HepG2 (cell line): ENCODE results near the gene IL1RL2. TPM values are rescaled to one million over a fixed set of nuclear protein-coding genes. Genes with fewer than 3 reads are reported as not detected.

Experiments used
- ATF1 ChIP-seq: IDR thresholded peaks from 2 replicates; pipeline ENCODE4 v1.6.1; 2016; ENCODE audit warnings: mild to moderate bottlenecking, control low read depth
- EP300 ChIP-seq, 3 experiments: sonication (generic) in 1 of 3; formaldehyde crosslinking in 1 of 3; IDR thresholded peaks; 2 replicates each; pipeline versions ENCODE4 v1.5.1 to v1.6.1; 2011 to 2020; ENCODE audit warnings: low read depth in 2 of 3, low read length in 2 of 3, borderline replicate concordance in 1 of 3, improper control_type of control experiment in 1 of 3, mild to moderate bottlenecking in 1 of 3, missing genetic modification reagents in 1 of 3, moderate library complexity in 1 of 3
- FOXA3 ChIP-seq: IDR thresholded peaks from 2 replicates; pipeline ENCODE4 v1.6.1; 2016; ENCODE audit warnings: missing genetic modification reagents, missing compliant biosample characterization
- JARID2 ChIP-seq: sonication (generic); formaldehyde crosslinking; IDR thresholded peaks from 2 replicates; pipeline ENCODE4 v1.8.1; 2023; ENCODE audit warnings: missing genetic modification reagents, inconsistent platforms; ENCODE audit not compliant: insufficient replicate concordance
- MXD4 ChIP-seq: IDR thresholded peaks from 2 replicates; pipeline ENCODE4 v1.6.1; 2016; ENCODE audit warnings: mild to moderate bottlenecking, missing biosample characterization, missing genetic modification reagents
- NFKB2 ChIP-seq: sonication (generic); formaldehyde crosslinking; IDR thresholded peaks from 2 replicates; pipeline ENCODE4 v1.4.0; 2020; ENCODE audit warnings: missing genetic modification reagents, borderline replicate concordance
- POGZ ChIP-seq: sonication (generic); formaldehyde crosslinking; IDR thresholded peaks from 2 replicates; pipeline ENCODE4 v1.4.0; 2020; ENCODE audit warnings: mild to moderate bottlenecking, missing genetic modification reagents
- RBFOX2 ChIP-seq: fragments of 200-400 bp; formaldehyde crosslinking; IDR thresholded peaks from 2 replicates; pipeline ENCODE4 v1.6.1; 2017; ENCODE audit warnings: low read depth, mild to moderate bottlenecking, low read length
- SOX13 ChIP-seq, 3 experiments: fragments of 450-650 bp in 1 of 3; sonication (generic) in 1 of 3; formaldehyde crosslinking in 1 of 3; IDR thresholded peaks in 2 of 3; conservative IDR thresholded peaks in 1 of 3; 2 replicates each; pipeline versions ENCODE4 v1.5.0 to v1.6.1; 2016 to 2020; ENCODE audit warnings: antibody characterized with exemption in 1 of 3, mild to moderate bottlenecking in 1 of 3, missing compliant biosample characterization in 1 of 3, missing genetic modification reagents in 1 of 3, moderate library complexity in 1 of 3
- TOE1 ChIP-seq: sonication (generic); formaldehyde crosslinking; IDR thresholded peaks from 2 replicates; pipeline ENCODE4 v1.4.0; 2020; ENCODE audit warnings: mild to moderate bottlenecking, missing genetic modification reagents
- ZFX ChIP-seq: sonication (generic); formaldehyde crosslinking; IDR thresholded peaks from 2 replicates; pipeline ENCODE4 v1.4.0; 2020; ENCODE audit warnings: mild to moderate bottlenecking, low read depth, missing genetic modification reagents, moderate library complexity
- ZNF18 ChIP-seq: sonication (generic); formaldehyde crosslinking; IDR thresholded peaks from 2 replicates; pipeline ENCODE4 v1.8.0; 2022; ENCODE audit warnings: mild to moderate bottlenecking, missing genetic modification reagents; ENCODE audit not compliant: insufficient replicate concordance
- ZNF207 ChIP-seq: fragments of 450-650 bp; IDR thresholded peaks from 2 replicates; pipeline ENCODE4 v1.6.1; 2016; ENCODE audit warnings: antibody characterized with exemption, borderline replicate concordance
- ZNF337 ChIP-seq: sonication (generic); formaldehyde crosslinking; IDR thresholded peaks from 2 replicates; pipeline ENCODE4 v1.5.1; 2020; ENCODE audit warnings: missing genetic modification reagents, low read depth, mild to moderate bottlenecking, borderline replicate concordance
- ZNF367 ChIP-seq: sonication (generic); formaldehyde crosslinking; IDR thresholded peaks from 2 replicates; pipeline ENCODE4 v1.4.0; 2020; ENCODE audit warnings: missing genetic modification reagents, borderline replicate concordance
- ZNF430 ChIP-seq: sonication (generic); formaldehyde crosslinking; IDR thresholded peaks from 2 replicates; pipeline ENCODE4 v1.9.0; 2021; ENCODE audit warnings: mild to moderate bottlenecking, missing genetic modification reagents
- ZNF616 ChIP-seq: sonication (generic); formaldehyde crosslinking; IDR thresholded peaks from 2 replicates; pipeline ENCODE4 v1.5.0; 2020; ENCODE audit warnings: low read depth, mild to moderate bottlenecking, missing genetic modification reagents
- ZNF644 ChIP-seq: IDR thresholded peaks from 2 replicates; pipeline ENCODE4 v1.6.1; 2016; ENCODE audit warnings: low read depth
- ZNF709 ChIP-seq: sonication (generic); formaldehyde crosslinking; IDR thresholded peaks from 2 replicates; pipeline ENCODE4 v1.5.0; 2020; ENCODE audit warnings: mild to moderate bottlenecking, missing genetic modification reagents
- ZNF784 ChIP-seq: sonication (generic); formaldehyde crosslinking; IDR thresholded peaks from 2 replicates; pipeline ENCODE4 v1.5.1; 2020; ENCODE audit warnings: missing genetic modification reagents, mild to moderate bottlenecking, borderline replicate concordance
- polyA plus RNA-seq, 8 experiments: library from polyadenylated mRNA; depleted of rRNA in 3 of 8; stranded (reverse) in 7 of 8; unstranded in 1 of 8; fragments of >200 nt; fragmentation: Illumina TruSeq in 4 of 8; extraction: Trizol in 4 of 8; gene quantifications; 2 replicates each; pipeline versions ENCODE4 v1.2.1 to v1.2.3, GENCODE V29; 2011 to 2016; ENCODE audit warnings: low read depth in 4 of 8, missing spikeins in 1 of 8, mixed read lengths in 1 of 8; ENCODE audit not compliant: insufficient read depth in 1 of 8
- total RNA-seq, 5 experiments: library from RNA; depleted of rRNA; stranded (reverse); fragments of >200 nt; fragmentation: Illumina TruSeq; extraction: Trizol; gene quantifications; 2 replicates each; pipeline ENCODE4 v1.2.3, GENCODE V29; 2016; ENCODE audit warnings: low read depth in 1 of 5
- TF ChIP-seq, protein P1 (sequence below): sonication (generic); formaldehyde crosslinking; IDR thresholded peaks from 2 replicates; pipeline ENCODE4 v1.8.0; 2022; ENCODE audit warnings: low read depth, missing genetic modification reagents
- TF ChIP-seq, protein P2 (sequence below): sonication (generic); formaldehyde crosslinking; IDR thresholded peaks from 2 replicates; pipeline ENCODE4 v1.4.0; 2020; ENCODE audit warnings: missing genetic modification reagents

The IL1RL2 gene
- total and polyA plus RNA-seq, 2 of the 13 experiments (the other 11 are each of a cell fraction or from before 2014, with no cell fraction given): 0.03 TPM; not detected in 1

DNA sequence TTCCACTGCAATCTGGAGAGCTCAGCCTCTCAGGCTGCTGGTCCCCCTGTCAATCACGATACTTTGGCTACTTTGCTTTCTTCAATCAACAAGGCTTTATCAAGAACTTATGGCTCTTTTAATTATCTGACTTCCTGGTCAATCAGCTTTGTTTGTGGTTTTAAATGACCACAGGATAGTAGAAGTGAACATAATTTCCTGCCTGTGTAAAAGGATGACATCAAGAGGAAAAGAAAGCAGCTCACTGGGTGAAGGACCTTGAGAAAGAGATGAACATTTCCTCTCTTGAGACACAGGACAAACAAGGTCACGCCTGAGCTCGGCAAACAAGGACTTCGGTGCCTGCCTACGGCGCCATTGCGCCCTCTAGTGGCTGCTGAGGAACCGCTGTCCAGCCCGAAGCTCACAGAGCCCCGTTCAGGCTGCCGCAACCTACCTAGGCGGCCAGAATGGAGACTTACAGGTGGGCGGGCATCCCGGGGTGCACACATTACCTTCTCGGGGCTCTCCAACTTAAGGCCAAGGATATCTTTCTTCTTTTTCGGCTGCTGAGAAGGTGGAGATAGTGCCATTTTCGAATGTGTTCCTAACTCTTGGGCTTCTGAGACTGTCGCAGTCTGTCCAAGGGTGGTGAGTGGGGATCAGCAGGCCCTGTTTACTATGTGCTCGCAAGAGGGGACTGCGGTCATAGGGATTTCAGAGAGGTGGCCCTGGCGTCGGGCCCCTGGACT is 54.0 kb downstream of the IL1RL2 start (continued):
- TF ChIP-seq, protein P1, sequence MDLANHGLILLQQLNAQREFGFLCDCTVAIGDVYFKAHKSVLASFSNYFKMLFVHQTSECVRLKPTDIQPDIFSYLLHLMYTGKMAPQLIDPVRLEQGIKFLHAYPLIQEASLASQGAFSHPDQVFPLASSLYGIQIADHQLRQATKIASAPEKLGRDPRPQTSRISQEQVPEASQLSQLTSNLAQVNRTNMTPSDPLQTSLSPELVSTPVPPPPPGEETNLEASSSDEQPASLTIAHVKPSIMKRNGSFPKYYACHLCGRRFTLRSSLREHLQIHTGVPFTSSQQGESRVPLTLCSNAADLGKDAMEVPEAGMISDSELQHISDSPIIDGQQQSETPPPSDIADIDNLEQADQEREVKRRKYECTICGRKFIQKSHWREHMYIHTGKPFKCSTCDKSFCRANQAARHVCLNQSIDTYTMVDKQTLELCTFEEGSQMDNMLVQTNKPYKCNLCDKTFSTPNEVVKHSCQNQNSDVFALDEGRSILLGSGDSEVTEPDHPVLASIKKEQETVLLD (CRISPR knock-in tag): no peak
- TF ChIP-seq RBFOX2 (no peak), NFKB2 (peak; percentile 63; the same call in 1 of the 2 replicates), SOX13 (IDR thresholded peaks at IDR 0.05) (no peak), SOX13 (CRISPR knock-in tag; conservative IDR thresholded peaks at IDR 0.05 in 1 of 2, IDR thresholded peaks at IDR 0.05 in 1 of 2) (peak in 1 of 2 experiments; percentile 82; a peak in 2 of 4 replicates), ATF1 (CRISPR knock-in tag) (0 out of 2 replicates have a peak, but pooled peaks have one; percentile 50), ZNF784 (CRISPR knock-in tag) (peak; percentile 74; the same call in 1 of the 2 replicates), ZFX (peak; percentile 47), ZNF616 (CRISPR knock-in tag) (no peak), MXD4 (CRISPR knock-in tag) (peak; percentile 57; the same call in 1 of the 2 replicates), ZNF18 (no peak), ZNF367 (CRISPR knock-in tag) (no peak), ZNF644 (peak; percentile 74; the same call in 1 of the 2 replicates), ZNF337 (CRISPR knock-in tag) (no peak), FOXA3 (CRISPR knock-in tag) (peak; percentile 94), POGZ (peak; percentile 89), ZNF709 (CRISPR knock-in tag) (no peak), ZNF207 (no peak), ZNF430 (CRISPR knock-in tag) (0 out of 2 replicates have a peak, but pooled peaks have one; percentile 63), JARID2 (CRISPR knock-in tag) (no peak), TOE1 (CRISPR knock-in tag) (no peak), EP300 (IDR thresholded peaks at IDR 0.05; ENCODE audit: low read depth in 2 of 2, low read length in 2 of 2) (peak in 1 of 2 experiments; percentile 86; a peak in 2 of 4 replicates), EP300 (CRISPR knock-in tag; IDR thresholded peaks at IDR 0.05; ENCODE audit: borderline replicate concordance) (peak; percentile 54; the same call in 1 of the 2 replicates)
- TF ChIP-seq, protein P2, sequence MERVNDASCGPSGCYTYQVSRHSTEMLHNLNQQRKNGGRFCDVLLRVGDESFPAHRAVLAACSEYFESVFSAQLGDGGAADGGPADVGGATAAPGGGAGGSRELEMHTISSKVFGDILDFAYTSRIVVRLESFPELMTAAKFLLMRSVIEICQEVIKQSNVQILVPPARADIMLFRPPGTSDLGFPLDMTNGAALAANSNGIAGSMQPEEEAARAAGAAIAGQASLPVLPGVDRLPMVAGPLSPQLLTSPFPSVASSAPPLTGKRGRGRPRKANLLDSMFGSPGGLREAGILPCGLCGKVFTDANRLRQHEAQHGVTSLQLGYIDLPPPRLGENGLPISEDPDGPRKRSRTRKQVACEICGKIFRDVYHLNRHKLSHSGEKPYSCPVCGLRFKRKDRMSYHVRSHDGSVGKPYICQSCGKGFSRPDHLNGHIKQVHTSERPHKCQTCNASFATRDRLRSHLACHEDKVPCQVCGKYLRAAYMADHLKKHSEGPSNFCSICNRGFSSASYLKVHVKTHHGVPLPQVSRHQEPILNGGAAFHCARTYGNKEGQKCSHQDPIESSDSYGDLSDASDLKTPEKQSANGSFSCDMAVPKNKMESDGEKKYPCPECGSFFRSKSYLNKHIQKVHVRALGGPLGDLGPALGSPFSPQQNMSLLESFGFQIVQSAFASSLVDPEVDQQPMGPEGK (CRISPR knock-in tag): peak; percentile 54; the same call in 1 of the 2 replicates
